ENCODE measurements around the gene GPC6. TPM values are rescaled to one million over a fixed set of nuclear protein-coding genes. Genes with fewer than 3 reads are reported as not detected.
"Not testable (repeated sequence)": the region's sequence is repeated elsewhere in the genome, so short reads cannot be mapped to it uniquely, and the experiment has no call there.

The GPC6 gene
- polyA plus RNA-seq, 1 donor from 2014 or later, result 9.0 TPM

DNA sequence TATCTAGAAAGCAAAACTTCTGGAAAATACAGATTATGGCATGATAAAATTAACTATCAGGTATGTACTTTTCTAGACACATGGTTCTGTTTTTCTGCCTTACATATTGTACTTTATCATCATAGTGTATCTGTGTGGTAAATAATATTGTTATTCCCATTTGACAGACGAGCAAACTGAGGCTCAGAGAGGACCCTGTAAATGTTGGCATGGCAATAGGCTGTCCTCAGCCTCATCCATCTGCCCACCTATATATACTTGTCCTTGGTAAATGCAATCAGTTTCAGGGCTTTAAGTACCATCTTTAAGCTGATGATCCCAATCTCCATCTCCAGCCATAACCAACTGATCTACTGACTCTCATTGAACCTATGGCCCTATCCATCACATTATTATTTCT lies 1074.9 kb downstream of the GPC6 start:
- Histone ChIP-seq H3K4me3 (ENCODE audit: low read length) (no peak overlapping the region), H3K9ac (ENCODE audit: low read length) (no peak overlapping the region), H3K79me2 (replicated peaks; ENCODE audit: insufficient read depth, low read length) (no peaks in the 10 kb centered on the region), H3K4me2 (ENCODE audit: low read length) (no peak overlapping the region), H3K27me3 (ENCODE audit: insufficient read depth, low read depth, low read length) (no peaks in the 10 kb centered on the region), H3F3A (ENCODE audit: insufficient read depth, low read length, poor library complexity, severe bottlenecking) (no peaks in the 10 kb centered on the region), H4K20me1 (ENCODE audit: insufficient read depth) (no peaks in the 10 kb centered on the region), H3K9me2 (ENCODE audit: insufficient read depth, low read length) (no peaks in the 10 kb centered on the region), H3K9me3 (ENCODE audit: low read length) (no peaks in the 10 kb centered on the region), H3K27ac (ENCODE audit: low read length) (no peak overlapping the region), H3K36me3 (ENCODE audit: insufficient read depth, low read length) (no peaks in the 10 kb centered on the region), H2AFZ (ENCODE audit: low read depth, low read length) (no peak overlapping the region)
- TF ChIP-seq, protein P1, sequence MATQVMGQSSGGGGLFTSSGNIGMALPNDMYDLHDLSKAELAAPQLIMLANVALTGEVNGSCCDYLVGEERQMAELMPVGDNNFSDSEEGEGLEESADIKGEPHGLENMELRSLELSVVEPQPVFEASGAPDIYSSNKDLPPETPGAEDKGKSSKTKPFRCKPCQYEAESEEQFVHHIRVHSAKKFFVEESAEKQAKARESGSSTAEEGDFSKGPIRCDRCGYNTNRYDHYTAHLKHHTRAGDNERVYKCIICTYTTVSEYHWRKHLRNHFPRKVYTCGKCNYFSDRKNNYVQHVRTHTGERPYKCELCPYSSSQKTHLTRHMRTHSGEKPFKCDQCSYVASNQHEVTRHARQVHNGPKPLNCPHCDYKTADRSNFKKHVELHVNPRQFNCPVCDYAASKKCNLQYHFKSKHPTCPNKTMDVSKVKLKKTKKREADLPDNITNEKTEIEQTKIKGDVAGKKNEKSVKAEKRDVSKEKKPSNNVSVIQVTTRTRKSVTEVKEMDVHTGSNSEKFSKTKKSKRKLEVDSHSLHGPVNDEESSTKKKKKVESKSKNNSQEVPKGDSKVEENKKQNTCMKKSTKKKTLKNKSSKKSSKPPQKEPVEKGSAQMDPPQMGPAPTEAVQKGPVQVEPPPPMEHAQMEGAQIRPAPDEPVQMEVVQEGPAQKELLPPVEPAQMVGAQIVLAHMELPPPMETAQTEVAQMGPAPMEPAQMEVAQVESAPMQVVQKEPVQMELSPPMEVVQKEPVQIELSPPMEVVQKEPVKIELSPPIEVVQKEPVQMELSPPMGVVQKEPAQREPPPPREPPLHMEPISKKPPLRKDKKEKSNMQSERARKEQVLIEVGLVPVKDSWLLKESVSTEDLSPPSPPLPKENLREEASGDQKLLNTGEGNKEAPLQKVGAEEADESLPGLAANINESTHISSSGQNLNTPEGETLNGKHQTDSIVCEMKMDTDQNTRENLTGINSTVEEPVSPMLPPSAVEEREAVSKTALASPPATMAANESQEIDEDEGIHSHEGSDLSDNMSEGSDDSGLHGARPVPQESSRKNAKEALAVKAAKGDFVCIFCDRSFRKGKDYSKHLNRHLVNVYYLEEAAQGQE (IDR thresholded peaks at IDR 0.05; ENCODE audit: borderline replicate concordance), result no peak
- no peak for TF ChIP-seq RAD21 (conservative IDR thresholded peaks at IDR 0.05)
- TF ChIP-seq SMC3 (conservative IDR thresholded peaks at IDR 0.05; ENCODE audit: poor library complexity), result no peak
- TF ChIP-seq EZH2 (IDR thresholded peaks at IDR 0.05; ENCODE audit: borderline replicate concordance, insufficient read depth, low read length, poor library complexity, severe bottlenecking), result no peak
- TF ChIP-seq, protein P2, sequence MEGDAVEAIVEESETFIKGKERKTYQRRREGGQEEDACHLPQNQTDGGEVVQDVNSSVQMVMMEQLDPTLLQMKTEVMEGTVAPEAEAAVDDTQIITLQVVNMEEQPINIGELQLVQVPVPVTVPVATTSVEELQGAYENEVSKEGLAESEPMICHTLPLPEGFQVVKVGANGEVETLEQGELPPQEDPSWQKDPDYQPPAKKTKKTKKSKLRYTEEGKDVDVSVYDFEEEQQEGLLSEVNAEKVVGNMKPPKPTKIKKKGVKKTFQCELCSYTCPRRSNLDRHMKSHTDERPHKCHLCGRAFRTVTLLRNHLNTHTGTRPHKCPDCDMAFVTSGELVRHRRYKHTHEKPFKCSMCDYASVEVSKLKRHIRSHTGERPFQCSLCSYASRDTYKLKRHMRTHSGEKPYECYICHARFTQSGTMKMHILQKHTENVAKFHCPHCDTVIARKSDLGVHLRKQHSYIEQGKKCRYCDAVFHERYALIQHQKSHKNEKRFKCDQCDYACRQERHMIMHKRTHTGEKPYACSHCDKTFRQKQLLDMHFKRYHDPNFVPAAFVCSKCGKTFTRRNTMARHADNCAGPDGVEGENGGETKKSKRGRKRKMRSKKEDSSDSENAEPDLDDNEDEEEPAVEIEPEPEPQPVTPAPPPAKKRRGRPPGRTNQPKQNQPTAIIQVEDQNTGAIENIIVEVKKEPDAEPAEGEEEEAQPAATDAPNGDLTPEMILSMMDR (IDR thresholded peaks at IDR 0.05; ENCODE audit: poor library complexity, severe bottlenecking), result no peak
- no peak for TF ChIP-seq TAF1 (IDR thresholded peaks at IDR 0.05; ENCODE audit: low read depth)
- no peak for TF ChIP-seq EP300 (conservative IDR thresholded peaks at IDR 0.05; ENCODE audit: poor library complexity, severe bottlenecking)
- no peak for TF ChIP-seq POLR2AphosphoS5 (IDR thresholded peaks at IDR 0.05)
- no peak for TF ChIP-seq MXI1 (conservative IDR thresholded peaks at IDR 0.05; ENCODE audit: poor library complexity, severe bottlenecking)

- Histone ChIP-seq H3K27ac (ENCODE audit: low read length) (peak overlapping the region; percentile 60), H3K4me3 (ENCODE audit: low read length) (peak overlapping the region; percentile 27)
- H3K4me2 ChIP-seq (ENCODE audit: low read length); H3K79me2 ChIP-seq (replicated peaks; ENCODE audit: insufficient read depth, low read length); H2AFZ ChIP-seq (ENCODE audit: low read depth, low read length); H3F3A ChIP-seq (ENCODE audit: insufficient read depth, low read length, poor library complexity, severe bottlenecking); H3K27me3 ChIP-seq (ENCODE audit: insufficient read depth, low read depth, low read length); H3K36me3 ChIP-seq (ENCODE audit: insufficient read depth, low read length); H3K9me3 ChIP-seq (ENCODE audit: low read length); H3K9ac ChIP-seq (ENCODE audit: low read length); H4K20me1 ChIP-seq (ENCODE audit: insufficient read depth); H3K9me2 ChIP-seq (ENCODE audit: insufficient read depth, low read length): not testable (repeated sequence)
Measured at GRCh38 chr13:94302847-94303565, 1076.4 kb downstream of the GPC6 start.

Measured in neural cell (in vitro differentiated cells).